Activated naive CD8-positive, alpha-beta T cell treated with anti-CD3 and anti-CD28 coated beads for 36 hours (primary cell): Measurements from ENCODE around the gene LYZL6. TPM values are rescaled to one million over a fixed set of nuclear protein-coding genes. Genes with fewer than 3 reads are reported as not detected.
A peak's percentile ranks its signal among the peaks of the same experiment; 100 is the strongest.

Experiments
- DNase-seq: peaks from one replicate; pipeline ENCODE4 v3.0.0; 2021
- H3K27ac Mint-ChIP-seq: one replicate; pipeline ENCODE4 v1.8.0; 2022; ENCODE audit warnings: mild to moderate bottlenecking, moderate library complexity, mixed read lengths
- H3K27me3 Mint-ChIP-seq: one replicate; pipeline ENCODE4 v1.8.0; 2022; ENCODE audit warnings: mild to moderate bottlenecking, mixed read lengths
- H3K36me3 Mint-ChIP-seq: one replicate; pipeline ENCODE4 v1.8.0; 2021; ENCODE audit warnings: mild to moderate bottlenecking, mixed read lengths
- H3K4me1 Mint-ChIP-seq: one replicate; pipeline ENCODE4 v1.8.0; 2021; ENCODE audit warnings: mixed read lengths
- H3K4me3 Mint-ChIP-seq: one replicate; pipeline ENCODE4 v1.8.0; 2022; ENCODE audit warnings: mild to moderate bottlenecking, moderate library complexity, mixed read lengths
- H3K9me3 Mint-ChIP-seq: one replicate; pipeline ENCODE4 v1.8.0; 2022; ENCODE audit warnings: mixed read lengths
- total RNA-seq, 2 experiments: library from RNA; stranded (reverse); gene quantifications; one replicate each; pipeline ENCODE4 v1.2.3, GENCODE V29; 2021

Gene LYZL6
- total RNA-seq, 2 experiments from 2014 or later: not detected

GRCh38 chr17:35930211-35931065 lies 13.1 kb downstream of the LYZL6 start, which contains the start of gene RDM1:
RDM1 (minus strand) TSS chr17:35930773; CDS start chr17:35930727, 46 bp downstream.
- H3K4me1 Mint-ChIP-seq: peaks cover 22% of the 10 kb centered on the region
- H3K9me3 Mint-ChIP-seq: no peaks in the 10 kb centered on the region
- H3K4me3 Mint-ChIP-seq: peak within 1 kb of the TSS; percentile 82
- H3K27ac Mint-ChIP-seq: peak within 1 kb of the TSS; percentile 70
- DNase-seq: peak; percentile 92
- H3K36me3 Mint-ChIP-seq: no peaks in the 10 kb centered on the region
- no peaks in the 10 kb centered on the region for H3K27me3 Mint-ChIP-seq

GRCh38 chr17:35927714-35928113 lies 15.8 kb downstream of the LYZL6 start:
- Mint-ChIP-seq H3K4me3 (no peak overlapping the region), H3K4me1 (peaks cover 24% of the 10 kb centered on the region), H3K27me3 (no peaks in the 10 kb centered on the region), H3K36me3 (peaks cover under 1% of the 10 kb centered on the region), H3K9me3 (no peaks in the 10 kb centered on the region), H3K27ac (no peak overlapping the region)
- no peak for DNase-seq

DNA sequence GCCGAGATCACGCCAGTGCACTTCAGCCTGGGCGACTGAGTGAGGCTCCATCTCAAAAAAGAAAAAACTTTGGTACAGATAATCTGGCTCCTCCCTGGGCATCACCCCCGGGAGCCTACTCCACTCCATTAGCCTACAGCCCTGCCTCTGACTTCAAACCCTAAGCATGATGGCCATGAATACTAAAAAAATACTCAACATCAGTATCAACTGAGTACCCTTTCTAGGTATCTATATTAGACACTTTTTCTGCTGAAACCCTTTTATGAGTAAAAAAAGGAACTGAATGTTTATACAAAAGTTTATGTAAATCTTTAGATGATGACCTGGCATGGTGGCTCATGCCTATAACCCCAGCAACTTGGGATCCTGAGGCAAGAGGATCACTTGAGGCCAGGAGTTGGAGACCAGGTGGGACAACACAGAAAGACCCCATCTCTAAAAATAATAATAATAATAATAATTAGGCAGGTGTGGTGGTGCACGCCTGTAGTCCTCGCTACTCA lies 19.9 kb downstream of the LYZL6 start:
- Mint-ChIP-seq H3K27me3 (no peaks in the 10 kb centered on the region), H3K9me3 (no peaks in the 10 kb centered on the region), H3K36me3 (peaks cover 5% of the 10 kb centered on the region), H3K4me3 (no peak overlapping the region), H3K4me1 (peaks cover 16% of the 10 kb centered on the region), H3K27ac (no peak overlapping the region)
- no peak for DNase-seq

- Mint-ChIP-seq H3K27me3 (no peaks in the 10 kb centered on the region), H3K36me3 (peaks cover 5% of the 10 kb centered on the region), H3K9me3 (no peaks in the 10 kb centered on the region), H3K4me1 (peaks cover 11% of the 10 kb centered on the region), H3K4me3 (no peak overlapping the region), H3K27ac (peak overlapping the region; percentile 27)
- DNase-seq: no peak
Observed at GRCh38 chr17:35920229-35920628, 23.3 kb downstream of the LYZL6 start.

GRCh38 chr17:35918665-35919064 lies 24.8 kb downstream of the LYZL6 start:
- peaks cover 5% of the 10 kb centered on the region for H3K36me3 Mint-ChIP-seq
- no peak overlapping the region for H3K27ac Mint-ChIP-seq
- H3K27me3 Mint-ChIP-seq: no peaks in the 10 kb centered on the region
- no peak for DNase-seq
- no peak overlapping the region for H3K4me3 Mint-ChIP-seq
- peaks cover 10% of the 10 kb centered on the region for H3K4me1 Mint-ChIP-seq
- H3K9me3 Mint-ChIP-seq: no peaks in the 10 kb centered on the region

DNA sequence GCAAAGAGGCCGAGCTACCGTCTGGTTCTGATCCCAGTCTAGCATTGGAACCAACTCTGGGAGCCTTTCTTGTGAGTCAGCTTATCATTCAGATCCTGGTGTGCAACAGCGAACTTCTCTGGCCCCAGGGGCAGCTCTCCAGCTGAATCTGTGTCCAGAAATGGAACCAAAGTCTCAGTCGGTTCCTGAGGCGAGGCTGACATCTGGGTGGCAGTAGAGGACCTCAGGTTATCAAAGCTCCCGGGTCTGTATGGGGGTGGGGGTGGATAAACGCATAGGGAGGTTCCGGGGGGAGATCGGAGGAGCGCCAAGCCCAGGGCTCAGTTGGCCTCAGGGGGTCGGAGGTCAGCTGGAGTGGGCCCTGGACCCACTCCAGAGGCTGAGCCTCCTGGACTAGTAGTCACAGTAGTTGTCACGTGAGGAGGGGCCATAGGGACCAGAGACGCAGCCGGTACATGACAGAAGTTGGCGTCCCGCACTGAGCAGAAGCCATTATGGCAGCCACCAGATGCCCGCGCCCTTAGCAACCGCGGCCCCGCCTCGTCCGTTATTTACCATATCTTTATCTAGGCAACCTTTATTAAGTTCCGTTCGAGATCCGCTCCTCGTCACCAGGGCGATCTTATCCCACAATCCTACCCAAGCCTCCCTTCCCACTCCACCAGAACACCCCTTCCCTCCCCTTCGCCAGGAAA lies 25.8 kb downstream of the LYZL6 start:
- DNase-seq: no peak
- H3K4me1 Mint-ChIP-seq: peaks cover 16% of the 10 kb centered on the region
- H3K27me3 Mint-ChIP-seq: no peaks in the 10 kb centered on the region
- no peak overlapping the region for H3K27ac Mint-ChIP-seq
- no peaks in the 10 kb centered on the region for H3K9me3 Mint-ChIP-seq
- H3K4me3 Mint-ChIP-seq: no peak overlapping the region
- H3K36me3 Mint-ChIP-seq: peaks cover 6% of the 10 kb centered on the region

- Mint-ChIP-seq H3K9me3 (no peaks in the 10 kb centered on the region), H3K4me1 (peaks cover 12% of the 10 kb centered on the region), H3K4me3 (no peak overlapping the region), H3K27me3 (no peaks in the 10 kb centered on the region), H3K27ac (no peak overlapping the region), H3K36me3 (peaks cover 2% of the 10 kb centered on the region)
- DNase-seq: no peak
Observed at GRCh38 chr17:35915153-35915964, 28.2 kb downstream of the LYZL6 start.

- H3K4me3 Mint-ChIP-seq: no peak overlapping the region
- no peak for DNase-seq
- no peaks in the 10 kb centered on the region for H3K27me3 Mint-ChIP-seq
- no peak overlapping the region for H3K27ac Mint-ChIP-seq
- H3K9me3 Mint-ChIP-seq: no peaks in the 10 kb centered on the region
- peaks cover 2% of the 10 kb centered on the region for H3K36me3 Mint-ChIP-seq
- peaks cover 7% of the 10 kb centered on the region for H3K4me1 Mint-ChIP-seq
Observed at GRCh38 chr17:35914354-35914753, 29.2 kb downstream of the LYZL6 start.

GRCh38 chr17:35913609-35914008 lies 29.9 kb downstream of the LYZL6 start:
- Mint-ChIP-seq H3K4me1 (peaks cover 7% of the 10 kb centered on the region), H3K9me3 (no peaks in the 10 kb centered on the region), H3K27me3 (no peaks in the 10 kb centered on the region), H3K27ac (no peak overlapping the region), H3K36me3 (peaks cover 2% of the 10 kb centered on the region), H3K4me3 (no peak overlapping the region)
- no peak for DNase-seq

GRCh38 chr17:35912942-35913341 lies 30.6 kb downstream of the LYZL6 start:
- no peak for DNase-seq
- H3K4me1 Mint-ChIP-seq: peaks cover 7% of the 10 kb centered on the region
- peaks cover 2% of the 10 kb centered on the region for H3K36me3 Mint-ChIP-seq
- no peaks in the 10 kb centered on the region for H3K9me3 Mint-ChIP-seq
- no peak overlapping the region for H3K27ac Mint-ChIP-seq
- H3K4me3 Mint-ChIP-seq: no peak overlapping the region
- no peaks in the 10 kb centered on the region for H3K27me3 Mint-ChIP-seq

- DNase-seq: no peak
- H3K9me3 Mint-ChIP-seq: no peaks in the 10 kb centered on the region
- no peak overlapping the region for H3K4me3 Mint-ChIP-seq
- H3K36me3 Mint-ChIP-seq: peaks cover 2% of the 10 kb centered on the region
- H3K27me3 Mint-ChIP-seq: no peaks in the 10 kb centered on the region
- H3K27ac Mint-ChIP-seq: no peak overlapping the region
- H3K4me1 Mint-ChIP-seq: peaks cover 7% of the 10 kb centered on the region
Observed at GRCh38 chr17:35912339-35912912, 31.1 kb downstream of the LYZL6 start.

DNA sequence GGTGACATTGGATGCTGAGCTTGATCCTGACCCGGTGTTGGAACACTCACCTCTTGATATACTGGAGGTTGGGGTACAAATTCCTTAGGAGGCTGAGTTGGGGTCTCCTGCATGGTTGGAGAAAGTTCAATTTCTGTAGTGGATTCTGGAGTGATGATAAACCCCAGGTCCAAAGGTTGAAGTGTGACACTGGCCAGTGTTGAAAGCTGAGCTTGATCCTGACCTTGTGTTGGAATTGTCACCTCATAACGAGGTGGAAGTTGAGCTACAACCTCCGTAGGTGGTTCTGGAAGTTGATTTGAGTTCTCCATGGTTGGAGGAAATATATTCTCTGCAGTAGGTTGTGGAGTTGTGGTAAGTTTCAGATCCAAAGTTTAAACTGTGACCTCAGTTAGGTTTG lies 34.1 kb downstream of the LYZL6 start:
- Mint-ChIP-seq H3K27ac (no peak overlapping the region), H3K4me3 (no peak overlapping the region), H3K27me3 (peaks cover 4% of the 10 kb centered on the region), H3K9me3 (no peaks in the 10 kb centered on the region), H3K4me1 (peaks cover 7% of the 10 kb centered on the region), H3K36me3 (peaks cover 2% of the 10 kb centered on the region)
- no peak for DNase-seq

GRCh38 chr17:35907691-35908090 lies 35.8 kb downstream of the LYZL6 start:
- Mint-ChIP-seq H3K9me3 (no peaks in the 10 kb centered on the region), H3K4me1 (no peaks in the 10 kb centered on the region), H3K27me3 (peaks cover 4% of the 10 kb centered on the region), H3K27ac (no peak overlapping the region), H3K36me3 (no peaks in the 10 kb centered on the region), H3K4me3 (no peak overlapping the region)
- DNase-seq: no peak

DNA sequence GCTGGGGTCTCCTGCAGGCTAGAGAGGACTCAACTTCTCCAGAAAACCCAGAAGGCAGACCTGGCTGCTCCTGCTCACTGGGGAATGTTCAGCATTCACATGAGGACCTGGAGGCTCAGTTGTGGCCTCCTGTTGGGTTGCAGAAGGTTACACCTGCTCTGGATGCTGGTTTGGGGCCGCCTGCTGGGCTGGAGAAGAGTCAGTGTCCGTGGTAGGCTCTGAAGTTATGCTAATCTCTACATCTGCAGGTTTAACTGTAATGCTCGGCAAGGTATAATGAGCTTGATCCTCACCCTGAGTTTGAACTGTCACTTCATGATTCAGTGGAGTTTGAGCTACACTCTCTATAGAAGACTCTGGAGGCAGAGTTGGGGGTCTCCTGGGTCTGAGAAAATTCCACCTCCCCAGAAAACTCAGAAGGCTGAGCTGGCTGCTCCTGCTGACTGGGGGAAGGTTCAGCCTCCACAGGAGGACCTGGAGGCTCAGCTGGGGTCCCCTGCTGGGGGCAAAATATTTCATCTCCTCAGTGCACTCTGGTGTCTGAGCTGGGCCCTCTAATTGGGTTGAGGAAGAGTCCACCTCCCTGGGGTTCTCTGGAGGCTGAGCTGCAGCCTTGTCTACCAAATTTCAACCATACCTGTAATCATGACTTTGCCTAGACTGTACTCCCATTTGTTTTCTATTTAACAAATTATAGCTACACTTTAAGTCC lies 36.4 kb downstream of the LYZL6 start:
- no peak for DNase-seq
- no peak overlapping the region for H3K4me3 Mint-ChIP-seq
- H3K9me3 Mint-ChIP-seq: no peaks in the 10 kb centered on the region
- no peaks in the 10 kb centered on the region for H3K36me3 Mint-ChIP-seq
- H3K4me1 Mint-ChIP-seq: no peaks in the 10 kb centered on the region
- H3K27ac Mint-ChIP-seq: no peak overlapping the region
- H3K27me3 Mint-ChIP-seq: peaks cover 4% of the 10 kb centered on the region
